GM18873 (cell line): ENCODE measurements around the gene CHAF1B.
"Not testable (repeated sequence)": the region's sequence is repeated elsewhere in the genome, so short reads cannot be mapped to it uniquely, and the experiment has no call there.

ENCODE experiments used
- ATAC-seq: cut with Tn5 transposase; IDR thresholded peaks from one replicate; pipeline ENCODE4 v1.9.1; 2021; ENCODE audit warnings: mild to moderate bottlenecking, moderate library complexity, moderate number of reproducible peaks; ENCODE audit not compliant: unreplicated experiment, low FRiP score

The CHAF1B gene

GRCh38 chr21:36385233-36386030 lies at the start of gene CHAF1B:
Gene CHAF1B (plus strand): TSS chr21:36385392. CDS start chr21:36386137, 745 bp downstream.
- ATAC-seq = peak; percentile 54

GRCh38 chr21:36337099-36337509 lies 48.1 kb upstream of the CHAF1B start:
- no peak for ATAC-seq

DNA sequence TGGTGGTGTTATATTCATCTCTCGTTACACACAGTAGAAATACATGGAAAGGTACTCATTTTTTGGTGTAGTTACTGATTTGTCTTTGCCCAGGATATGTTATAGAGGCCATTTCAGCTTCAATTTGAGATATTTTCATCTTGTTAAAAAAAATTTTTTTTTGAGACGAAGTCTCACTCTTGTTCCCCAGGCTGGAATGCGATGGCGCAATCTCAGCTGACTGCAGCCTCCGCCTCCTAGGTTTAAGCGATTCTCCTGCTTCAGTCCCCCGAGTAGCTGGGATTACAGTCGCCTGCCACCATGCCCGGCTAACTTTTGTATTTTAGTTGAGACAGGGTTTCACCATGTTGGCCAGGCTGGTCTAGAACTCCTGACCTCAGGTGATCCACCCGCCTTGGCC lies 46.2 kb upstream of the CHAF1B start:
- no peak for ATAC-seq

GRCh38 chr21:36342581-36342980 lies 42.6 kb upstream of the CHAF1B start:
- not testable (repeated sequence) for ATAC-seq

GRCh38 chr21:36344931-36345330 lies 40.3 kb upstream of the CHAF1B start:
- ATAC-seq = no peak

- ATAC-seq = no peak
These were observed 37.8 kb upstream of the CHAF1B start for GRCh38 chr21:36347278-36347961.

- ATAC-seq = no peak
These were observed 37.2 kb upstream of the CHAF1B start for GRCh38 chr21:36347962-36348328.

DNA sequence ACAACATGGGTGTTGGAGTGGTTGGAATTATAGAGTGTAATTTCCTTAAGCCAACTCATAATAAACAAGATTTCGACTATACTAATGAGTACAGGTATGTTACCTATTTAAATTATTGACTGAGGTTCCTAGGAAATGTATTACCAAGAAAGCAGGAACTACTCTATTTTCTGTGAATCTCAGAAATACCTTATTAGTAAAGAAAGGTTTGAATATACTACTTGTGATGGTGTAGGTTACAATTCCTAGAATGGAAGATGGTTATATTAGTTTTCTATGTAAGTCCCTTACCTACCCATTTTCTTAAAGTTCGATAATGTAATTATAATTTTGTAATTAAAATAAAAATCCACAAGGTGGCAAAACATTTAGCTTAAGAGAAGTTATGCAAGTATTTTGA lies 35.9 kb upstream of the CHAF1B start:
- no peak for ATAC-seq

DNA sequence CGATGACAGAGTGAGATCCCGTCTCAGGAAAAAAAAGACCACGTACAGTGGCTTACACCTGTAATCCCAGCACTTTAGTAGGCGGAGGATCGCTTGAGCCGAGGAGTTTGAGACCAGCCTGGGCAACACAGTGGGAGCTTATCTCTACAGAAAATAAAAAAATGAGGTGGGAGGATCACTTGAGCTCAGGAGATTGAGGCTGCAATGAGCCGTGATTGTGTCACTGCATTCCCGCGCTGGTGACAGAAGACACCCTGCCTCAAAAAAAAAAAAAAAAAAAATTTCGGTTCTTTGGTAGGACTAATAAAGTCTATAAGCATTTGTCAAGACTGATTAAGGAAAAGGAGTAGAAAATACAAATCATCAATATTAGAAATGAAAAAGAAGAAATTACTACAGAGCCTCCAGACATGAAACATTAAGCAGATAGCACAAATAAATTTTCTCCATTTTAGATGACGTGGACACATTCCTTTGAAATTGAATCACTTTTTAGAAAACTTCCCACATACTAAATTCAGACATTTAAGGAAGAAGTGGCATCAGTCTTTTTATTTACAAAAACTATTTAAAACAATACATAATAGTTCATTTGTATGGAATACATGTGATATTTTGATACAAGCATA lies 34.8 kb upstream of the CHAF1B start:
- ATAC-seq = no peak

GRCh38 chr21:36354918-36355680 lies 30.1 kb upstream of the CHAF1B start:
- no peak for ATAC-seq

GRCh38 chr21:36355868-36356267 lies 29.3 kb upstream of the CHAF1B start:
- ATAC-seq = no peak

DNA sequence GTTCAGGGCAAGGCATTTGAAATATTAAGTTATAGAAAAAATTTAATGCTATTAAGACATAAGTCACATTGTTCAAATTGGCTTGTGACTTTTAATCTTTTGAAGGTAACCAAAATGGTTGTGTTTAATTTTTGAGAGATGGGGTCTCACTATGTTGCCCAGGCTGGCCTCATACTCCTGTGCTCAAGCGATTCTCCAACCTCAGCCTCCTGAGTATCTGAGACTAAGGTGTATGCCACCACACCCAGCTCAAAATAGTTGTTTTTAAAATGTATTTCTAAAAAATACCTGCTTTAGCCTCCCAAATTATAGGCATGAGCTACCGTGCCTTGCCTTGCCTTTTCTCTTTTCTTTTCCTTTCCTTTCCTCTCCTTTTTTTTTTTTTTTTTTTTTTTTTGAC lies 26.0 kb upstream of the CHAF1B start:
- no peak for ATAC-seq

GRCh38 chr21:36369064-36369685 lies 16.0 kb upstream of the CHAF1B start:
- ATAC-seq = no peak

DNA sequence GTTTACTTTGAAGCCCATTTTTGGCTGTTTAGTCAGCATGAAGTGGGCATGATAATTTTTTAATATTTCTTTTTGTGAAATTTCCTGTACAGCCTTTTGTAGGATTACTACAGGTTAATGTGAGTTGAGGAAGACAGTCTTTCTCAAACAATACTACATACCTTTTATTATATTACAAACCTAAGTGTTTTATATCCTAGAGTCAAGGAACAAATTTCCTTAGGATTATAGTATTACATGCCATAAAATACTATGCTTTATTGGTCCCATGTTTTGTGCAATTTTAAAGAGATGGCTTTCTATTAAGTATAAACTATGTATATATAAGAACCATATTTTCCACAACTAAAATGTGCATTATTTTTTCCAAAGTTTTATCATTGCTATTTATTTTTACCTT lies 9.2 kb upstream of the CHAF1B start:
- no peak for ATAC-seq

DNA sequence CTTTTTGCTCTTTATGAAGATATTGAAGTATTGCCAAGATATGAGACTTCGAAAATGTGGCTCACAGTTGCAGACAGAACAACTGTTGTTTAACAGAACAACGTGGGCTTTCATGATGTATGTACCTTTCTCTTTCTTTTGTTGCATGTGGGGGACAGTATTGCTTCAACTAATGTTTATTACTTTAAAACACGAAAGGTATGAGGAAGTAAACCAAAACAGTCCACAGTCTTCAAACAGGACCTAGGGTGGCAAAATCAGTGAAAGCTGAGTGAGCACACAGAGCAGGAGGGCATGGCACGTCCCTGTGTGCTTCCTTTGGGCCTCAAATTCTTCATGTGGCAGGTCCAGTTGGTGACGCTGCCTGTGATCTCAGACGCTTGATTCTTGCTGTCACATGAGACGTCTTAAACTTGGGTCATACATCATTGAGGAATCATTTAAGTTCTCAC lies 7.8 kb upstream of the CHAF1B start:
- ATAC-seq = no peak

DNA sequence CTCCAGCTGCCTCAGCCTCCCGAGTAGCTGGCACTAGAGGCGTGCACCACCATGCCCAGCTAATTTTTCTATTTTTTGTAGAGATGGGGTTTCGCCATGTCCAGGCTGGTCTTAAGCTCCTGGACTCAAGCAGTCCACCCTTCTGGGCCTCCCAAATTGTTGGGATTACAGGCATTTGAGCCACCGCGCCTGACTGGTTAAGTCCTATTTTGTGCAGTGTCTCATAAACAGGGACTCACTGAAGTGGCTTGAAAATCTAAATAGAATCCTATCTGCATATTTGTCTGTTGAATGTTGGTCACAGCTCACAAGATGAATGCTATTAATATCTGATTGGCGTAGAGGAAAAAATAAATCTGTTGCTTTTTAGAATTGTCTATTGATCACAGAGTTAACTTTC lies 5.9 kb upstream of the CHAF1B start:
- no peak for ATAC-seq

DNA sequence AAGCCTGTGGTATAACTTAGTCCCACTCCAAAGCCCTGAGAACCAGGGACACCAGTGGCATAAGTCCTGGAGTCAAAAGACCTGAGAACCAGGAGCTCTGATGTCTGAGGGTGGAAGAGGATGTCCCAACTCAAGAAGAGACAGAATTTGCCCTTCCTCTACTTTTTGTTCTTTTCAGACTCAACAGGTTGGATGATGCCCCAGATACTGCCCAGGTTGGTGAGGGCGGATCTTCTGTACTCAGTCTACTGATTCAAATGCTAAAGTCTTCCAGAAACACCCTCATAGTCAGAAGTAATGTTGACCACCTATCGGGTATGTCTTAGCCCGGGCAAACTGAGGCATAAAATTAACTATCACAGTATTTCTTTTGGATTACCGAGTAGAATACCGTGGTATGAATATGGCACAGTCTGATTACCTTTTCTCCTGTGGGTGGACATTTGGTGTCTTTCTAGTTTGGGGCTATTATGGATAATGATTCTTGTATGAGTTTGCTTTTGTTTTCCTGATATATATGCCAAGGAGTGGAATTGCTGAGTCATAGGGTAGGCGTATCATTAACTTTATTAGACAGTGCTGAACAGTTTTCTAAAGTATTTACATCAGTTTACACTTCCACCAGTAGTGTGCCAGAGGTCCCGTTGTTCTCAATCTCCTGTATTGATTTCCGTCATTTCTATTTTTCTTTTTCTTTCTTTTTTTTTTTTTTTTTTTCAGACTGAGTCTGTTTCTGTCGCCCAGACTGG lies 3.2 kb upstream of the CHAF1B start:
- ATAC-seq = no peak

GRCh38 chr21:36382722-36383121 lies 2.5 kb upstream of the CHAF1B start:
- not testable (repeated sequence) for ATAC-seq

DNA sequence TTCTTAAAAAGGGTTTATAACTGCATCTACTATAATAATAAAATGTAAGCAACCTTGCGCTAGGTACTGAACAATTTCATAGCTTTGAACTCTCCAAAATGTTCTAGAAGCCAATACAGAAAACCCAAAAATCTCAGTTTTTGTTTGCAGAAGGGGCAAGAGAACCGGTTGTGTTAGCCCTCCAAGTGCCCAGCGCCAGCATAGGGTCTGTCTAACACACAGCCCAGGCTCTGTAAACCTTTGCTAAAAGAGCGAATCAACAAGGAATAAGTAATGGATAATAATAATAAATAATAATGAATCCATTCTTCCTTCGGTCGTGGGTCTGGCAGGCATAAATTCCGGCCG lies 333 bp upstream of the CHAF1B start:
- ATAC-seq = no peak
